ENCODE data around the gene EPS15. TPM values are rescaled to one million over a fixed set of nuclear protein-coding genes. Genes with fewer than 3 reads are reported as not detected.

EPS15 gene
- total and polyA plus RNA-seq, 2 of the 13 experiments (the other 11 are each of a cell fraction or from before 2014, with no cell fraction given) = 14.3 to 19.3 TPM

- no peak for DNase-seq (ENCODE audit: low spot score)
- Histone ChIP-seq H3K4me3 (replicated peaks in 1 of 3; ENCODE audit: insufficient read depth in 1 of 3, low read depth in 2 of 3, low read length in 3 of 3) (no peak overlapping the region), H3K79me2 (ENCODE audit: insufficient read depth, low read length) (no peaks in the 10 kb centered on the region), H3K4me1 (ENCODE audit: insufficient read depth, low read length) (peaks cover 7% of the 10 kb centered on the region; the same call in 1 of the 2 replicates), H3K9ac (ENCODE audit: insufficient read depth, low read depth, low read length) (no peak overlapping the region), H3K27me3 (ENCODE audit: control insufficient read depth in 1 of 2, insufficient read depth in 2 of 2, low read length in 2 of 2) (peaks cover 0 to under 1% of the 10 kb centered on the region in 2 experiments; a peak in 1 of 5 replicates), H3K9me3 (ENCODE audit: low read length) (no peaks in the 10 kb centered on the region), H3K36me3 (replicated peaks in 1 of 2; ENCODE audit: control insufficient read depth in 1 of 2, insufficient read depth in 2 of 2, low read length in 2 of 2) (no peaks in the 10 kb centered on the region), H2AFZ (ENCODE audit: low read length) (no peak overlapping the region), H3K4me2 (ENCODE audit: low read depth, low read length) (no peak overlapping the region), H4K20me1 (ENCODE audit: insufficient read depth, low read length) (no peaks in the 10 kb centered on the region), H3K27ac (ENCODE audit: extremely low read length, insufficient read depth, low read length) (no peak overlapping the region)
- in situ Hi-C loops (cut with HindIII; ENCODE audit: extremely low pct_ligation_motif_present, low pct_unique_long_range_greater_than_20kb) = no loop called here
- intact Hi-C loops (cut with micrococcal nuclease; ENCODE audit: unreplicated experiment) = no loop called here
- no peak for ATAC-seq
- ChIA-PET CTCF (ENCODE audit: low intra/inter-chr PET ratio, low total read pairs) (no interaction called here), POLR2A (no interaction called here)
- no peak for FAIRE-seq
- no TSS peak for BruUV-seq (replicated peaks)
- TF ChIP-seq NCOA5 (CRISPR knock-in tag; IDR thresholded peaks at IDR 0.05) (no peak), DPF2 (CRISPR knock-in tag; IDR thresholded peaks at IDR 0.05; ENCODE audit: borderline replicate concordance, low read depth) (no peak), RFX3 (CRISPR knock-in tag; IDR thresholded peaks at IDR 0.05) (no peak), SOX5 (CRISPR knock-in tag; IDR thresholded peaks at IDR 0.05; ENCODE audit: borderline replicate concordance) (no peak), ZNF780A (CRISPR knock-in tag; IDR thresholded peaks at IDR 0.05) (no peak), MXD4 (CRISPR knock-in tag; IDR thresholded peaks at IDR 0.05) (no peak), TMF1 (CRISPR knock-in tag; IDR thresholded peaks at IDR 0.05; ENCODE audit: low read depth) (no peak), ZMYM3 (CRISPR knock-in tag; IDR thresholded peaks at IDR 0.05) (no peak), EED (CRISPR knock-in tag; IDR thresholded peaks at IDR 0.05) (no peak), ZNF749 (CRISPR knock-in tag; IDR thresholded peaks at IDR 0.05; ENCODE audit: borderline replicate concordance) (no peak), CAMTA2 (CRISPR knock-in tag; IDR thresholded peaks at IDR 0.05; ENCODE audit: borderline replicate concordance) (no peak), TEAD3 (CRISPR knock-in tag; optimal IDR thresholded peaks at IDR 0.05; ENCODE audit: borderline replicate concordance) (no peak), ATAD3A (CRISPR knock-in tag; IDR thresholded peaks at IDR 0.05) (no peak), ZBTB2 (CRISPR knock-in tag; IDR thresholded peaks at IDR 0.05; ENCODE audit: low read depth) (no peak), PHF20 (CRISPR knock-in tag; IDR thresholded peaks at IDR 0.05) (no peak), FOXO1 (CRISPR knock-in tag; IDR thresholded peaks at IDR 0.05) (no peak), ZNF710 (CRISPR knock-in tag; IDR thresholded peaks at IDR 0.05; ENCODE audit: borderline replicate concordance) (no peak), ZNF362 (CRISPR knock-in tag; IDR thresholded peaks at IDR 0.05; ENCODE audit: borderline replicate concordance) (no peak), GATAD1 (CRISPR knock-in tag; IDR thresholded peaks at IDR 0.05) (no peak), SYNCRIP (IDR thresholded peaks at IDR 0.05; ENCODE audit: insufficient read depth, low read depth, low read length) (no peak)
Observed at GRCh38 chr1:51323778-51324177, 195.3 kb downstream of the EPS15 start.
